Stimulated activated CD4-positive, alpha-beta T cell treated with anti-CD3 and anti-CD28 coated beads, Interleukin-12 subunit alpha, Interleukin-12 subunit beta, amount 100 ng/mL, for 4 hours (primary cell): ENCODE data around the gene WDR27.
"Not testable (repeated sequence)": the region's sequence is repeated elsewhere in the genome, so short reads cannot be mapped to it uniquely, and the experiment has no call there.

ENCODE experiments used
- DNase-seq: peaks from one replicate; pipeline ENCODE4 v3.0.0-alpha.2; 2020

WDR27 gene

GRCh38 chr6:169457762-169458161, 244.1 kb downstream of the WDR27 start:
- DNase-seq: no peak

GRCh38 chr6:169456840-169457239, 245.0 kb downstream of the WDR27 start:
- DNase-seq: no peak

- no peak for DNase-seq
These were observed 246.4 kb downstream of the WDR27 start for GRCh38 chr6:169455470-169455869.

- DNase-seq: no peak
These were observed 247.0 kb downstream of the WDR27 start for GRCh38 chr6:169454872-169455204.

GRCh38 chr6:169454204-169454871, 247.5 kb downstream of the WDR27 start:
- DNase-seq: no peak

GRCh38 chr6:169452869-169453620, 248.8 kb downstream of the WDR27 start:
- no peak for DNase-seq

- DNase-seq: no peak
These were observed 249.5 kb downstream of the WDR27 start for GRCh38 chr6:169452117-169452868.

- DNase-seq: no peak
These were observed 250.6 kb downstream of the WDR27 start for GRCh38 chr6:169451065-169451838.

- DNase-seq: no peak
These were observed 251.7 kb downstream of the WDR27 start for GRCh38 chr6:169450097-169450496.

GRCh38 chr6:169449221-169449620, 252.6 kb downstream of the WDR27 start:
- DNase-seq: no peak

- no peak for DNase-seq
These were observed 255.9 kb downstream of the WDR27 start for GRCh38 chr6:169445661-169446581.

GRCh38 chr6:169445227-169445626, 256.6 kb downstream of the WDR27 start:
- DNase-seq: no peak

GRCh38 chr6:169441292-169441691, 260.5 kb downstream of the WDR27 start:
- no peak for DNase-seq

- no peak for DNase-seq
These were observed 262.1 kb downstream of the WDR27 start for GRCh38 chr6:169439710-169440109.

- DNase-seq: not testable (repeated sequence)
These were observed 267.3 kb downstream of the WDR27 start for GRCh38 chr6:169434554-169434953.

- DNase-seq: no peak
These were observed 272.8 kb downstream of the WDR27 start for GRCh38 chr6:169429001-169429400.

GRCh38 chr6:169428532-169428931, 273.3 kb downstream of the WDR27 start:
- DNase-seq: no peak

- no peak for DNase-seq
These were observed 274.0 kb downstream of the WDR27 start for GRCh38 chr6:169427856-169428255.

- no peak for DNase-seq
These were observed 275.2 kb downstream of the WDR27 start for GRCh38 chr6:169426611-169427010.

GRCh38 chr6:169425628-169426370, 276.0 kb downstream of the WDR27 start:
- DNase-seq: no peak

- DNase-seq: no peak
These were observed 277.0 kb downstream of the WDR27 start for GRCh38 chr6:169424821-169425240.
